Endothelial cell of umbilical vein (primary cell): ENCODE results near the gene GNAQ.

Source experiments
- EZH2 ChIP-seq: IDR thresholded peaks from 2 replicates; pipeline ENCODE4 v1.6.1; 2012; ENCODE audit warnings: borderline replicate concordance, low read depth, mild to moderate bottlenecking, moderate library complexity, low read length, inconsistent platforms; ENCODE audit not compliant: severe bottlenecking
- GATA2 ChIP-seq: IDR thresholded peaks from 2 replicates; pipeline ENCODE4 v1.7.0; 2011; ENCODE audit warnings: low read depth, mild to moderate bottlenecking, moderate library complexity, mixed read lengths, low read length; ENCODE audit not compliant: insufficient read length, insufficient read depth
- JUN ChIP-seq: IDR thresholded peaks from 2 replicates; pipeline ENCODE4 v1.6.1; 2011; ENCODE audit warnings: borderline replicate concordance, low read depth; ENCODE audit not compliant: insufficient read length, insufficient read depth
- POLR2A ChIP-seq: IDR thresholded peaks from 2 replicates; pipeline ENCODE4 v1.6.1; 2012; ENCODE audit warnings: low read depth, mild to moderate bottlenecking, control low read depth, low read length
- POLR2AphosphoS5 ChIP-seq: IDR thresholded peaks from 2 replicates; pipeline ENCODE4 v1.6.1; 2012; ENCODE audit warnings: low read depth, mild to moderate bottlenecking, control low read depth, low read length, moderate library complexity; ENCODE audit not compliant: insufficient read depth
- TF ChIP-seq, protein P1 (sequence below), 2 donors: IDR thresholded peaks; 1 replicate in 1 of 2; 2 replicates in 1 of 2; pipeline ENCODE4 v1.5.1; 2011; ENCODE audit warnings: low read length in 2 of 2, mild to moderate bottlenecking in 2 of 2, moderate library complexity in 2 of 2, control low read depth in 1 of 2, inconsistent platforms in 1 of 2, low read depth in 1 of 2; ENCODE audit not compliant: insufficient read depth in 1 of 2; ENCODE audit errors: extremely low read depth in 1 of 2

DNA sequence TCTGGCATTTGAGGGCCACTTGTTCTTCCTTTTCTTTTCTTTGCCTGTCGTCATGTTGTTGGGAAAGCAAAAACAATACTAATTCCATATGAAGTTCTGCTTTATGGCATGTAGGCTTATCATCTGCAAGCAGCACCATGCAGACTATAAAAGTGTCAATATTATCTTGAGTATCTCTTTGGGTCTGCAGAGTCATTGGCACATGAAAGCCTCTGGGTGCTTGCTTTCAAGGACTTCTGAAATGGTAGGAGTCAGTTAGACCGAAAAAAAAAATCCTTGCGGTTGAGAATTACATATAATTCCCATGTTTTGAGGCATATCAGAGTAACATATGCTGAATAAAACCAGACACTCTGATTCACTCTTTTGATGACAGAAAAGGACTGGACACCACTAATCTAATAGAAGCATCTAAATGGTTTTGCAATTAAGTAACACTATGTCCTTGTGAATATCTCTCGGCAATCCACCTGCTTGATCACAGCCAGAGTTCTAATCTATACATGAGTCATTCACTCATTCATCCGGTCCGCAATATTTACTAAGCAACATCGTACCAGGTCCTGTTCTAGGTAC is 44.4 kb downstream of the GNAQ start:
- TF ChIP-seq, protein P1, sequence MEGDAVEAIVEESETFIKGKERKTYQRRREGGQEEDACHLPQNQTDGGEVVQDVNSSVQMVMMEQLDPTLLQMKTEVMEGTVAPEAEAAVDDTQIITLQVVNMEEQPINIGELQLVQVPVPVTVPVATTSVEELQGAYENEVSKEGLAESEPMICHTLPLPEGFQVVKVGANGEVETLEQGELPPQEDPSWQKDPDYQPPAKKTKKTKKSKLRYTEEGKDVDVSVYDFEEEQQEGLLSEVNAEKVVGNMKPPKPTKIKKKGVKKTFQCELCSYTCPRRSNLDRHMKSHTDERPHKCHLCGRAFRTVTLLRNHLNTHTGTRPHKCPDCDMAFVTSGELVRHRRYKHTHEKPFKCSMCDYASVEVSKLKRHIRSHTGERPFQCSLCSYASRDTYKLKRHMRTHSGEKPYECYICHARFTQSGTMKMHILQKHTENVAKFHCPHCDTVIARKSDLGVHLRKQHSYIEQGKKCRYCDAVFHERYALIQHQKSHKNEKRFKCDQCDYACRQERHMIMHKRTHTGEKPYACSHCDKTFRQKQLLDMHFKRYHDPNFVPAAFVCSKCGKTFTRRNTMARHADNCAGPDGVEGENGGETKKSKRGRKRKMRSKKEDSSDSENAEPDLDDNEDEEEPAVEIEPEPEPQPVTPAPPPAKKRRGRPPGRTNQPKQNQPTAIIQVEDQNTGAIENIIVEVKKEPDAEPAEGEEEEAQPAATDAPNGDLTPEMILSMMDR (IDR thresholded peaks at IDR 0.05; ENCODE audit: extremely low read depth in 1 of 2, insufficient read depth in 1 of 2, low read depth in 1 of 2, low read length in 2 of 2), result no peak
- TF ChIP-seq POLR2AphosphoS5 (no peak), GATA2 (no peak), EZH2 (no peak), POLR2A (no peak), JUN (no peak)
